ENCODE measurements around the gene UPK3BL2. TPM values are rescaled to one million over a fixed set of nuclear protein-coding genes. Genes with fewer than 3 reads are reported as not detected.
"Not testable (repeated sequence)": the region's sequence is repeated elsewhere in the genome, so short reads cannot be mapped to it uniquely, and the experiment has no call there.

UPK3BL2 gene, protein sequence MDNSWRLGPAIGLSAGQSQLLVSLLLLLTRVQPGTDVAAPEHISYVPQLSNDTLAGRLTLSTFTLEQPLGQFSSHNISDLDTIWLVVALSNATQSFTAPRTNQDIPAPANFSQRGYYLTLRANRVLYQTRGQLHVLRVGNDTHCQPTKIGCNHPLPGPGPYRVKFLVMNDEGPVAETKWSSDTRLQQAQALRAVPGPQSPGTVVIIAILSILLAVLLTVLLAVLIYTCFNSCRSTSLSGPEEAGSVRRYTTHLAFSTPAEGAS
- total RNA-seq (2.8 TPM), polyA plus RNA-seq (ENCODE audit: insufficient read depth in 1 of 8, insufficient read length in 8 of 8, low replicate concordance in 1 of 8) (10 to 100 TPM in 4 of 8 donors, 1 to 10 TPM in 3, under 1 TPM in 1; 0.82 to 18.3 (median 9.5) TPM)
- long read RNA-seq, donor 1, partial matches to known transcripts = 0 of 1 reads
- long read RNA-seq, donor 1, other reads (novel, unspliced or antisense) = 0 of 1 reads
- long read RNA-seq, donor 2 = 0 reads
- long read RNA-seq, donor 3, partial matches to known transcripts = 0 of 4 reads
- long read RNA-seq, donor 3, other reads (novel, unspliced or antisense) = 0 of 4 reads
- long read RNA-seq, donor 4 = 0 reads
- long read RNA-seq, donor 5, partial matches to known transcripts = 0 of 1 reads
- long read RNA-seq, donor 5, other reads (novel, unspliced or antisense) = 0 of 1 reads
- long read RNA-seq, donor 6, partial matches to known transcripts = 0 of 1 reads
- long read RNA-seq, donor 6, other reads (novel, unspliced or antisense) = 0 of 1 reads
- long read RNA-seq, donor 7 = 0 reads
- long read RNA-seq, donor 8 = 0 reads
- long read RNA-seq, donor 9 = 0 reads
- long read RNA-seq, donor 10 = 0 reads
- long read RNA-seq, donor 11 = 0 reads

DNA sequence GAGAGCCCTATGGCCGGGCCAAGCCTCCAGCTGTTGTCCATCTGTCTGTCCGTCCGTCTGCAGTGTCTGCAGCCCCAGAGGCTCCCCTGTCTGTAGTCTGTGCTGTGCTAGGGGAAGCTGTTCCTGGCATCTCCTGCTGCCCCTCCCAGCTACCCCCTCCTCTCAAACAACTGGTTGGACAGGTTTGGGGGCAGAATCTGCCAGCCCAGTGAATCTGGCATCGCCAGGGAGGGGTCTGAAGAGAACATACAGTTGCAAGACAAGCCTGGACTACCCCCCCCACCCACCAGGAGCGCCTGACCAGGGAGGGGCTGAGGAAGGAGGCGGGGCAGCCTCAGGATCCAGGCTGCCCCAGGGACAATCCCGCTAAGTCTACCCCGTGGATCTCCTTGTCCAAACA lies at the start of gene UPK3BL2:
Gene UPK3BL2, minus strand, starts transcription at position 101 of the 400 bp plus-strand sequence. Its CDS starts 60 bp downstream, at position 41.
- H3K27ac ChIP-seq (ENCODE audit: low read length); H3K4me1 ChIP-seq (ENCODE audit: control insufficient read depth, insufficient read depth, low read length); H3K27me3 ChIP-seq (ENCODE audit: control insufficient read depth, insufficient read depth, low read length); H3K4me3 ChIP-seq (ENCODE audit: low read length); H3K9me3 ChIP-seq (replicated peaks; ENCODE audit: control insufficient read depth, low read depth, low read length); DNase-seq; H3K36me3 ChIP-seq (ENCODE audit: control insufficient read depth, insufficient read depth, low read length): not testable (repeated sequence)
- WGBS (ENCODE audit: insufficient coverage) = no CpG with 5 or more reads among the region's 8 CpGs

DNA sequence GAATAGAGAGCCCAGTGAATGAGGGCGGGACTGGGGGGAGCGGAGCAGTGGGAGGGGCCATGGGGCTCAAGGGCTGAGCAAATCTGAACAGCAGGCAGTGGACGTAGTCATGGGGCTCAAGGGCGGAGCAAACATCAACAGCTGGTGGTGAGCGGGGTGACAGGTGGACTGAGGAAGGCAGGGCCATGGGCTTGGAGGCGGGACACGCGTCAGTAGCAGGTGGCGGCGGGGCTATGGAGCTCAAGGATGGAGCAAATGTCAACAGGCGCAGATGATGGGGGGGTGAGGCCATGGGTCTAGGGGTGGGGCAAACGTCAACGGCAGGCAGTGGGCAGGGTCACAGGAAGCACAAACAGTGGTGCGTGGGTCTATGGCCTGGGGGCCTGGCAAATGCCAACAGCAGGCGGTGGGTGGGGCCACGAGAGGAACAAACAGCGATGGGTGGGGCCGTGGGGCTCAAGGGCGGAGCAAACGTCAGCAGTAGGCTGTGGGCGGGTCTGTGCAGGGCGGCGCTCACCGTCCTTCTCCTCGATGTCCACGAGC lies 49.1 kb upstream of the UPK3BL2 start:
- not testable (repeated sequence) for H3K27me3 ChIP-seq (ENCODE audit: control insufficient read depth, insufficient read depth, low read length); H3K27ac ChIP-seq (ENCODE audit: low read length); H3K9me3 ChIP-seq (replicated peaks; ENCODE audit: control insufficient read depth, low read depth, low read length); H3K4me1 ChIP-seq (ENCODE audit: control insufficient read depth, insufficient read depth, low read length); DNase-seq; H3K4me3 ChIP-seq (ENCODE audit: low read length); H3K36me3 ChIP-seq (ENCODE audit: control insufficient read depth, insufficient read depth, low read length)
- no CpG with 5 or more reads among the region's 26 CpGs for WGBS (ENCODE audit: insufficient coverage)

DNA sequence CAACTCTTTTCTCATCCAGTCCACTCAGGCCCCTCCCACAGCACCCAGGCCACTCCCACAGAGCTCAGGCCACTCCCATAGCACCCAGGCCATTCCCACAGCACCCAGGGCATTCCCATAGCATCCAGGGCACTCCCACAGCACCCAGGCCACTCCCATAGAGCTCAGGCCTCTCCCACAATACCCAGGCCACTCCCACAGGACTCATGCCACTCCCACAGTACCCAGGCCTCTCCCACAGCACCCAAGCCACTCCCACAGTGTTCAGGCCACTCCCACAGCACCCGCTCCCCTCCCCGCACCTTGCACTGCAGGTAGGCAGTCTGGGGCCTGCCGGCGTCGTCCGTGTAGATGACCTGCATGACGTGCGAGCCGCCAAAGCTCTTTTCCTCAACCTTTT lies 46.4 kb upstream of the UPK3BL2 start:
- not testable (repeated sequence) for H3K9me3 ChIP-seq (replicated peaks; ENCODE audit: control insufficient read depth, low read depth, low read length); H3K4me1 ChIP-seq (ENCODE audit: control insufficient read depth, insufficient read depth, low read length); H3K4me3 ChIP-seq (ENCODE audit: low read length); DNase-seq; H3K36me3 ChIP-seq (ENCODE audit: control insufficient read depth, insufficient read depth, low read length); H3K27ac ChIP-seq (ENCODE audit: low read length); H3K27me3 ChIP-seq (ENCODE audit: control insufficient read depth, insufficient read depth, low read length)
- no CpG with 5 or more reads among the region's 9 CpGs for WGBS (ENCODE audit: insufficient coverage)

DNA sequence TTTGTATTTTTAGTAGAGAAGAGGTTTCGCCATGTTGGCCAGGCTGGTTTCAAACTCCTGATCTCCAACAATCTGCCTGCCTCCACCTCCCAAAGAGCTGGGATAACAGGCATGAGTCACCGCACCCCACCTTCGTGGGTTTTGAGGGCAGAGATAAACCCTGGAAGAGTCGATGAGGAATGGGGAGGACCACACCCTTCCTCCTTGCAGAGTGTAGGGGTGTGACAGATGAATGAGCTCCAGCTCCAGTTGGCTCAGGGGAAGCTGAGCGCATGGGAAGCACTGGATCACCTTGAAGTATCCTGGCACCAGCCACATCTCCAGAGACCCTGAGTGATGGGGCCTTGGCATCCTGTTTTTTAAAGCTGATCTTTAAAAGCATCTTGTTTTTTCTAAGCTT lies 40.0 kb upstream of the UPK3BL2 start:
- not testable (repeated sequence) for H3K4me1 ChIP-seq (ENCODE audit: control insufficient read depth, insufficient read depth, low read length); H3K27me3 ChIP-seq (ENCODE audit: control insufficient read depth, insufficient read depth, low read length); H3K36me3 ChIP-seq (ENCODE audit: control insufficient read depth, insufficient read depth, low read length); DNase-seq; H3K4me3 ChIP-seq (ENCODE audit: low read length); H3K27ac ChIP-seq (ENCODE audit: low read length); H3K9me3 ChIP-seq (replicated peaks; ENCODE audit: control insufficient read depth, low read depth, low read length)
- no CpG with 5 or more reads among the region's 5 CpGs for WGBS (ENCODE audit: insufficient coverage)

DNA sequence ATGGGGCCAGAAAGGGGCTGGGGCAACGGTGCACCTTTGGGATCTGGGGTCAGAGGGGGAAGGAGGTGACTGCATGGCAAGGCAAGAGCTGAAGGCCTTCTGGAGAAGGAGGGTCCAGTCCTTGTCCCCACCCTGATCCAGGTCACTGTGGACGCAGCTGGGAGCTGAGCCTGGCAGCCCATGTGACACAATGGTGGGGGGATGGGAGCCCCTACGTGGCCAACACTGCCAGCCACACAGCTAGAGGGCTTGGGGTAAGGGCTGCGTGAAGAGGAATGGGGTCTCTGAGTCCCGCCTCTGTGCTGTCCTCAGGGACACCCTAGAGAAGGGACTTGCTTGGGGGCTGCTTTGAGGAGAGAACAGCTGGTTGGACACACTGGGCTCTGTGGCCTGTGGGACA lies 38.2 kb upstream of the UPK3BL2 start:
- not testable (repeated sequence) for H3K9me3 ChIP-seq (replicated peaks; ENCODE audit: control insufficient read depth, low read depth, low read length); H3K27ac ChIP-seq (ENCODE audit: low read length); DNase-seq; H3K4me3 ChIP-seq (ENCODE audit: low read length); H3K27me3 ChIP-seq (ENCODE audit: control insufficient read depth, insufficient read depth, low read length); H3K4me1 ChIP-seq (ENCODE audit: control insufficient read depth, insufficient read depth, low read length); H3K36me3 ChIP-seq (ENCODE audit: control insufficient read depth, insufficient read depth, low read length)
- WGBS (ENCODE audit: insufficient coverage) = no CpG with 5 or more reads among the region's 5 CpGs

DNA sequence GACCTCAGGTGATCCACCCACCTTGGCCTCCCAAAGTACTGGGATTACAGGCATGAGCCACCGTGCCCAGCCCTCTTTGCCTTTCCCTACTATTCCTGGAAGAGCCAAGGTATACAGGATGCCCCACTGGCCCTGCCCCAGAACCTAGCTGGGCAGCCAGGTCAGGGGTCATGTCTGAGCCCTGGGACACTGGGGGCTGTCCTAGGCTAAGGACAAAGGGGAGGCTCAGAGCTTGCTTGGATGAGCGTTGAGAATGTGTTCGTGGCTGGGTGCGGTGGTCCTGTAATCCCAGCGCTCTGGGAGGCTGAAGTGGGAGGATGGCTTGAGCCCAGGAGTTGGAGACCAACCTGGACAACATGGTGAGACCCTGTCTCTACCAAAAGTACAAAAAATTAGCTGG lies 35.0 kb upstream of the UPK3BL2 start:
- H3K27me3 ChIP-seq (ENCODE audit: control insufficient read depth, insufficient read depth, low read length); H3K9me3 ChIP-seq (replicated peaks; ENCODE audit: control insufficient read depth, low read depth, low read length); H3K27ac ChIP-seq (ENCODE audit: low read length); H3K4me1 ChIP-seq (ENCODE audit: control insufficient read depth, insufficient read depth, low read length); H3K4me3 ChIP-seq (ENCODE audit: low read length); H3K36me3 ChIP-seq (ENCODE audit: control insufficient read depth, insufficient read depth, low read length); DNase-seq: not testable (repeated sequence)
- no CpG with 5 or more reads among the region's 5 CpGs for WGBS (ENCODE audit: insufficient coverage)

DNA sequence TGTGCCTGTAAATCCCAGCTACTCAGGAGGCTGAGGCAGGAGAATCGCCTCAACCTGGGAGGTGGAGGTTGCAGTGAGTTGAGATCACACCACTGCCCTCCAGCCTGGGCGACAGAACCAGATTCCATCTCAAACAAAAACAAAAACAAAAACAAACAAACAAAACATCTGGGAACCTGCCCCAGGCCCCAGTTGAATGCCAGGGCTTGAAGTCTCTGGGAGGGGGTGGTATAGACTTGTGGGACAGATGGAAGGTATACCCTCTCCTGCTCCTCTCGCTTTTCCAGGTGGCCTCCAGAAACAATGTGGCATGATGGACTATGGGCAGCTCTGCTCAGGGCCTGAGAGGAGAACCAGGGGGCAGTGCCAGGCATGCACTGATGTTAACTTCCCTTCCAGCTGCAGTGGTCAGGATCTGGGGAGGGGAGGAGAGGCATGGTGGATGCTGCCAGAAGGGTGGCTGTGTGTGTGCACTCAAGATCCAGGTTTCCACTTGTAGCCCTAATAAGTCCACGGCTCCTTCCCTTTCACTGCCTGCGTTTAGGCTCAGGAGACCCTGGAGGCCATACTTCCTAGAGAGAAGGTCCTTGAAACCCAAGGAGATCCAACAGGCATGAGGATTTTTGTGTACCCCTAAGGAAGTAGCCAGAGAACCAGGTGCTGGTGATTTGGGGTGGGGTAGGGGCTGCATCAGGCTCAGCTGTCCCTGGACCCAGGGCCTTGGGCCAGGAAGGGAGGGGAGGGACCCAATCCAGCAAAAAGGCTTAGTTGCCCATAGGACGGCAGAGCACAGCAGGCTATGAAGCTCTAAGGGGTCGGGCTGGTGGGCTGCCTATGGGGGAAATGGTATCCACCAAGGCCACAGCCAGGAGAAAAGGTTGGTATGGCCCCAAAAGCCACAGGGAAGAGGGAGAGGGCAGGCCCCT lies 34.1 kb upstream of the UPK3BL2 start:
- H3K9me3 ChIP-seq (replicated peaks; ENCODE audit: control insufficient read depth, low read depth, low read length); H3K27me3 ChIP-seq (ENCODE audit: control insufficient read depth, insufficient read depth, low read length); H3K4me1 ChIP-seq (ENCODE audit: control insufficient read depth, insufficient read depth, low read length); H3K4me3 ChIP-seq (ENCODE audit: low read length); H3K27ac ChIP-seq (ENCODE audit: low read length); DNase-seq; H3K36me3 ChIP-seq (ENCODE audit: control insufficient read depth, insufficient read depth, low read length): not testable (repeated sequence)
- WGBS (ENCODE audit: insufficient coverage) = no CpG with 5 or more reads among the region's 7 CpGs

DNA sequence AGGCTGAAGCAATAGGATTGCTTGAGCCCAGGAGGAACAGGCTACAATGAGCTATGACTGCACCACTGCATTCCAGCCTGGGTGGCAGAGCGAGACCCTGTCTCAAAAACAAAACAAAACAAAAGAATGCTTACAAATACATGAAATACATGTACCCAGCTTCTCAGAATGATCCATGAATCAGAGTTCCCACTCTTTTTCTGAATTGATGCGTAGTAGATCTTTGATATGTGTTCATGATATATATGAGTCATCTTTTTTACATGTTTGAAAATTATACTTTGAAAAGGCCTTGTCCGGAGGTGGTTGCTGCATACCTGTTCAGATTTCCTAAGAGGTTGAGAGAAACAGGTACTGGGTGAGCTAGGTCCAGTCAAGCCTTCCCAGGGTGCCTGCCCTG lies 32.9 kb upstream of the UPK3BL2 start:
- H3K27me3 ChIP-seq (ENCODE audit: control insufficient read depth, insufficient read depth, low read length); H3K27ac ChIP-seq (ENCODE audit: low read length); H3K36me3 ChIP-seq (ENCODE audit: control insufficient read depth, insufficient read depth, low read length); DNase-seq; H3K9me3 ChIP-seq (replicated peaks; ENCODE audit: control insufficient read depth, low read depth, low read length); H3K4me1 ChIP-seq (ENCODE audit: control insufficient read depth, insufficient read depth, low read length); H3K4me3 ChIP-seq (ENCODE audit: low read length): not testable (repeated sequence)
- no CpG with 5 or more reads among the region's 3 CpGs for WGBS (ENCODE audit: insufficient coverage)

DNA sequence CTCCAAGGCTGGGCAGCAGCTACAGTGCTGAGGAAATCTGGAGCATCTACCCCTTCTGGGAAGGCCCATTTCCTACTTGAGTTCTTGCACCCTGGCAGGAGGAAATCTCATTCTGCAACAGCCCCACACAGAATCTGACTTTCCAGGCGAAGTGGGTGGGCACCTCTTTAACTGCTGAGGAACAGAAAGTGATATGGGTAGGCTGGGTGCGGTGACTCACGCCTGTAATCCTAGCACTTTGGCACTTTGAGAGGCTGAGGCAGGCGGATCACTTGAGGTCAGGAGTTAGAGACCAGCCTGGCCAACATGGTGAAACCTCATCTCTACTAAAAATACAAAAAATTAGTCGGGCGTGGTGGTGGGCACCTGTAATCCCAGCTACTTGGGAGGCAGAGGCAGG lies 31.1 kb upstream of the UPK3BL2 start:
- no CpG with 5 or more reads among the region's 6 CpGs for WGBS (ENCODE audit: insufficient coverage)
- not testable (repeated sequence) for DNase-seq; H3K9me3 ChIP-seq (replicated peaks; ENCODE audit: control insufficient read depth, low read depth, low read length); H3K4me1 ChIP-seq (ENCODE audit: control insufficient read depth, insufficient read depth, low read length); H3K4me3 ChIP-seq (ENCODE audit: low read length); H3K27me3 ChIP-seq (ENCODE audit: control insufficient read depth, insufficient read depth, low read length); H3K27ac ChIP-seq (ENCODE audit: low read length); H3K36me3 ChIP-seq (ENCODE audit: control insufficient read depth, insufficient read depth, low read length)

Data from muscle of leg (tissue), 16 donors.